ENCODE results near the gene ADSS1.
A peak's percentile ranks its signal among the peaks of the same experiment; 100 is the strongest.
"Not testable (repeated sequence)": the region's sequence is repeated elsewhere in the genome, so short reads cannot be mapped to it uniquely, and the experiment has no call there.

ADSS1 gene

DNA sequence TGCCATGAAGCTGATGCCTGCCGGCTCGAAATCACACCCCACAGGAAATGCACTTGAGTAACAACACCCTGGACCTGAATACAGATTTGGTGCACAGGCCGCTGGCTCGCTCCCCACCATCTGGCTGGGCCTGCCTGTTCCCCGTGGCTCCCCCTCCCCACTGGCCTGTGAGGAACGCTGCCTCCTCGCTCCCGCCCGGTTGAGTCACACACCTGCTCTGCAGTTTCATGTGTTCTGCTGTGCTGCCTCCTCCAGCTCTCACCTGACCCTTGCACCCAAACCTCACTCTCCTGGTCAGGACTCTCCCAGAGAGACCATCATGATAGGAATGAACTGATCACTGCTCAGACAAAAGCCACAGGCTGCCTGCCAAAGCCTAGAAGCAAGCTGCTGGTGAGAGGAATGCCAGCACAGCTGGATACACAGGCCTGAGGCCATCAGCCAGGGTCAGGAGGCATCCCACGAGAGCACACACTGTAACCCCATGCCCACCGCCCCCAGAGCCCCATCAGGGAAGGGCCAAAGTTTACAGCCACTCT lies 25.2 kb downstream of the ADSS1 start:
- no peak for DNase-seq (ENCODE audit: low read depth in 2 of 2)

DNA sequence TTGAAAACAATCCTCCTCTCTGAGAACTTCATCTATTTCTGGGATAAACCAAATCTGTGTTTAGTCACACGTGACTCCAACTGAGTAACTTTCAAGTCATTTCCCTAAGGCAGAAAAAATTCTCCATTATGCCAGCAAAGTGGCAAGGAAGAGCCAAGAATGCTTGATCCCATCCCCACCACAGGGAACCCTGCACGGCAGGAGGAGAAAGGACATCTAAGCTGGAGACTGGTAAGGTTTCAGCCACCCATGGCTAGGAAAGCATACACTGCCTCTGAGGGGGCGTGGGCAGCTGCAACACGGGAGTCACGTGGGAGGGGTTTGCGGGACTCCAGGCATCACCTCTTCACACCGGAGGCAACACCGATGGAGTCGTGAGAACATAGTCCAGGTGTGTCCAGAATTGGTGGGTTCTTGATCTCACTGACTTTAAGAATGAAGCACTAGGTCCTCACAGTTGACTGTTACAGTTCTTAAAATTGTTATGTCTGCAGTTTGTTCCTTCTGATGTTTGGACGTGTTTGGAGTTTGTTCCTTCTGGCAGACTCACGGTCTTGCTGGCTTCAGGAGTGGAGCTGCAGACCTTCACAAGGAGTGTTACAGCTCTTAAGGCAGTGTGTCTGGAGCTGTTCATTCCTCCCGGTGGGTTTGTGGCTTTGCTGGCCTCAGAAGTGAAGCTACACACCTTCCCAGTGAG lies 26.2 kb downstream of the ADSS1 start:
- no peak for DNase-seq (ENCODE audit: low read depth in 2 of 2)

DNA sequence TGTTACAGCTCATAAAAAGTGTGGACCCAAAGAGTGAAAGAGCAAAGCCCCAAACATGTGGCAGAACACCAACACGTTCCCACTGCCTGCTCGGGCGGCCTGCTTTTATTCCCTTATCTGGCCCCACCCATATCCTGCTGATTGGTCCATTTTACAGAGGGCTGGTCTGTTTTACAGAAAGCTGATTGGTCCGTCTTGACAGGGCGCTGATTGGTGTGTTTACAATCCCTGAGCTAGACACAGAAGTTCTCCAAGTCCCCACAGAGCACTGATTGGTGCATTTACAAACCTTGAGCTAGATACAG lies 26.7 kb downstream of the ADSS1 start:
- DNase-seq (ENCODE audit: low read depth in 2 of 2), result not testable (repeated sequence)

DNA sequence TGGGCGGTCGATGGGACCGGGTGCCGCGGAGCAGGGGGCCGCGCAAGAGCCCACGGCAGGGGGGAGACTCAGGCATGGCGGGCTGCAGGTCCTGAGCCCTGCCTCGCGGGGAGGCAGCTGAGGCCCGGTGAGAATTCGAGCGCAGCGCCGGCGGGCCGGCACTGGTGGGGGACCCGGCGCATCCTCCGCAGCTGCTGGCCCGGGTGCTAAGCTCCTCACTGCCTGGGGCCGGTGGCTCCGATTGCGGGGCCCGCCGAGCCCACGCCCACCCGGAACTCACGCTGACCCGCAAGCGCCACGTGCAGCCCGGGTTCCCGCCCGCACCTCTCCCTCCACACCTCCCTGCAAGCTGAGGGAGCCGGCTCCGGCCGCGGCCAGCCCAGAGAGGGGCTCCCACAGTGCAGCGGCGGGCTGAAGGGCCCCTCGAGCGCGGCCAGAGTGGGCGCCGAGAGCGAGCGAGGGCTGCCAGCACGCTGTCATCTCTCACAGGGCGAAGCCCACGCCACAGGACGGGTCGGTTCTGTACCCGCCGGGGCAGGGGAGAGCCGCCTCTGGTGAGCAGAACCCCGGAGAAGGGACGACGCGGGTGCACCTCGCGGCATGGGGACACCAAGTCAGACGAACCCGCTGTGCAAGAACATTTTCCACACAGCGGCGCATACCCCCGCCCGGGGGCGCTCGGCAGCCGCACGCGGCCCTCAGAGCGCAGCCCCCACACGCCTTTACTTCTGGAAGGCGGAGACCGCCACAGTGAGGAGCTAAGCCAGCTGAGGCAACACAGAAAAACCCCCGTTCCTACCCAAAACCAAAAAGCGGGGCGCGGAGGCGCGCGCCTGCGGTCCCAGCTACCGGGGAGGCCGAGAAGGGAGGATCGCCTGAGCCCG lies 27.8 kb downstream of the ADSS1 start:
- DNase-seq (ENCODE audit: low read depth in 2 of 2), result no peak

DNA sequence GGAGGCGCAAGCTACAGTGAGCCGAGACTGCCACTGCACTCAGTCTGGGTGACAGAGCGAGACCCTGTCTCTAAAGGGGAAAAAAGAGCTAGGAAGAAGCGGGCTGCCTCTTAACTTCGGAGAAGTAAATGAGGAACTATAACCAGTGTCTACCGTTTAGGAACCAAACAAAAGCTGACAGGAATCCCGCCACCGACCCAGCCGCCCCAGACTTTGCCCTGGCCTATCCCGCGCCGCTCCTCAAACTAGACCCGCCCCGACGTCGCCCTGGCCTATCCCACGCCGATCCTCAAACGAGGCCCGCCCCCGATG lies 28.4 kb downstream of the ADSS1 start:
- no peak for DNase-seq (ENCODE audit: low read depth in 2 of 2)

DNA sequence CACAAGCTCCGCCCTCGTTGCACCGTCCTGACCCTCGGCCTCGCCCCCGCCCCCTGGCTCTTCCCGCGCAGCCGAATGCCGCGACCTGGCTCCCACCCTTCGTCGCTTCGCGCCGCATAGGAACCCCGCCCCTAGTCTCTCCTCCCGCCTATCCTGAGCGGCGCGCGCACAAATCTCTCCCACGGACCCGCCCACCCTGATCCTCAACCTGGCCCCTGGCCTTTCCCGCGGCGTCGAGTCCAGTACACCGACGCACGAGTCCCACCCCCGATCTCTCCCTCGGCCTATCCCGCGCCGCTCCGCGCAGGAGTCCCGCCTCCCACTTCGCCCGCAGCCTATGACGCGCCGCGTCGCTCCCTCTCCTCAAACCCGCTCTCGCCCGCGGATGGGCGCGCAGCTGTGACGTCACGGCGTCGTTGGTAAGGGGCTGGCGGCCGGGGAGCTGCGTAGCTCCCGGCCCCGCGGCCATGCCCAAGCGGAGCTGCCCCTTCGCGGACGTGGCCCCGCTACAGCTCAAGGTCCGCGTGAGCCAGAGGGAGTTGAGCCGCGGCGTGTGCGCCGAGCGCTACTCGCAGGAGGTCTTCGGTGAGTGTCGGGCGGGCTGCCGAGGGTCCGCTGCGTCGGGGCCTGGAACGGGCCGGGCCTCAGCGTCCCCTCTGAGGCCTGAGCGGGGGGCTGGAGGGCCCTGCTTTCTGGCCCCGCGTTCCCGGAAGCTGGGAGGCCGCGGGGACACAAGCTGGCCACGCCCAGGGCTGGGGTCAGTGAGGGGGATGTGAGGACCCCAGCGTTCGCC lies 28.9 kb downstream of the ADSS1 start, which contains the start of gene SIVA1:
TSS of gene SIVA1 (plus strand) at position 413 of the 793 bp plus-strand sequence. CDS start at position 468, 55 bp downstream.
- DNase-seq (ENCODE audit: low read depth in 2 of 2), result peak; percentile 99 to 100

DNA sequence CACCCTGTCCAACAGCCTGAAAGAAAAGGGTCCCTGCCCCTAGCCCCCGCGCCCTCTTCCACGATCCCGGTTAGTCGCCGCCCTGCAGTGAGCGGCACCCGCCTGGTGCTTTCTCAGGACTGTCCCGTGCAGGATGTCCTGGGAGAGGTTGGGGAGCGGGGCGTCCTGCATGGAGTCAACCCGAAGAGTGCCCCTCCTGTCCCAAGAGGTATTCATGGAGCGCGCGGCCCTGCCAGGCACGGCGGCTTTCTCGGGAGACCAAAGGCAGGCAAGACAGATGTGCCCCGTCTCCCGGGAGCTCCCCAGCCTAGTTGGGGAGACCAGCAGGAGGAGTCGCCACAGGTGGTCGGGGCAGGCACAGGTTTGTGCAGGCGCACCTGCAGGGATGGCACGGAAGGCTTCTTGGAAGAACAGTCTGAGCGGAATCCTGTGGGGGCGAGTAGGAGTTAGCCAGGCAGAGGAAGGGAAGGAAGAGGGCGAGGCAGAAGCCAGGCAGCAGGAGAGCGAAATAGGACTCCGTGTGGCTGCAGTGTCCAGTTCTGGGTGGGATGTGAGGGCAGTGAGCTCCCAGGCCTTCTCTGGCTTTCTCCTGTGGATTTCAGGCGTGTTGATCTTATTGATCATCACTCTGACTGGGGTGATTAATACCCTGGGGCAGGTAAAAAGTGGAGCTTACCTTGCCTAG lies 29.6 kb downstream of the ADSS1 start:
- no peak for DNase-seq (ENCODE audit: low read depth in 2 of 2)

DNA sequence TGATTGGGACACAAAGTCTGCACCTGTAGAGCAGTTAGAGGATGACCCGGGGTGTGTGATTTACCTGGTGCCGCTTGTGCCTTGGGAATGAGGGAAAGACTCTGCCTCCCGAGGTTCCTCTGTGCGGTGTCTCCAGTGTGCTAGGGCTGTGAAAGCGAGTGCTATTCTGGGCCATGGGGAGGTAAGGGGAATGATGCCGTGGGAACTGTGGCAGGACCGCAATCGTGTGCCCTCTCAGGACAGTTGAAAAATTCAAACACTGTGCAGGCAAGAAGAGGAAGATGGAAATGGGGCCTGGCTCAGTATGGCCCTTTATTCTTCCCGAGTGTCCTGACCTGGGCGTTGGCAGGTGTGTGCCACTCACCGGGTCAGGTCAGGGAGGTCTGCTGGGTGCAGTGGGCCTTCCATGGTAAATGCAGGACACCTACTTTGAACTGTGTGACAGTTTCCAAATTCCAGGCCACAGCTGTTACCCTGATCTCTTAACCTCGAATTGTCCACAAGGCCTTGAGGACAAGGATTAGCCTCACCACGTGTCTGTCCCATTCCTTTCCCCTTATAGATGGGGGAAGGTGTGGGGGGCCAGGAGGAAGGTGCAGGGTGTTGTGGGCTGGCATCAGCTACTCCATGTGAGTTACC lies 30.3 kb downstream of the ADSS1 start:
- no peak for DNase-seq (ENCODE audit: low read depth in 2 of 2)

DNA sequence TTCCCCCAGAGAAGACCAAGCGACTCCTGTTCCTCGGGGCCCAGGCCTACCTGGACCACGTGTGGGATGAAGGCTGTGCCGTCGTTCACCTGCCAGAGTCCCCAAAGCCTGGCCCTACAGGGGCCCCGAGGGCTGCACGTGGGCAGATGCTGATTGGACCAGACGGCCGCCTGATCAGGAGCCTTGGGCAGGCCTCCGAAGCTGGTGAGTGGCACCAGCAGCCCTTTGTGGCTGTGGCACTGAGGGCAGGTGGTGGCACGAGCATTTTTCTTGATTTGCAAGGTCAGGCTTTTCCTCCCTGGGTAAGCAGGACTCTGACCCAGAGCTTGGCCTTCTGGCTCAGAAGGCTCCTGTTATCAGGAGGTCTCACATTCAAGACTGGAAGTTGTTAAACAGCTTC lies 31.6 kb downstream of the ADSS1 start:
- DNase-seq (ENCODE audit: low read depth in 2 of 2), result no peak

DNA sequence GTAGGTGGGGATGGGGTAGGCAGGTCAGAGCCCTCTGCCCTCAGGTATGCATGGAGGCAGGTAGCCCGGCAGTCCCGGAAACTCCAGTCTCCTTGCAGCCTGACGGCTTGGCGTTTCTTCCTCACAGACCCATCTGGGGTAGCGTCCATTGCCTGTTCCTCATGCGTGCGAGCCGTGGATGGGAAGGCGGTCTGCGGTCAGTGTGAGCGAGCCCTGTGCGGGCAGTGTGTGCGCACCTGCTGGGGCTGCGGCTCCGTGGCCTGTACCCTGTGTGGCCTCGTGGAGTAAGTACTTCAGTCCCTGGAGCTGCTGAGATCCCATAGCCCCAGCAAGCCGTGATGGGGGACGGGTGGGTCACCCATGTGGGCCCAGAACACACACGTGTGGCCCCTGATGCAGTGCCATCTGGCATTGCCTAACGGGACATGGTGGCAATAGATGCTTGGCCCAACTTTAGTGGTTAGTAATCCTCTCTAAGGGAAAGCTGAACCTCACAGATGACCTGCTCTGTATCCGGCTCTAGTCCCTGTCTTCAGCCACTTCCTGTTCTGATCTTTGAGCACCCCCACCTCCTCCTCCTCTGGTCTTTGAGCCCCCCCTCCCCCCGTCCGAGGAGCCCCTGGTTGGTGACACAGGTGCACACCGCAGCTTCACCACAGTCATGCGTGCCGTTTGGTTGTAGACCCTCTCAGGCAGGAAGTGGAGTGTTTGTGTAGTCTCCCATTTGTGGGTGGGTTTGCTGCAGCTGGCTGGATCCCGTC lies 32.6 kb downstream of the ADSS1 start:
- no peak for DNase-seq (ENCODE audit: low read depth in 2 of 2)

DNA sequence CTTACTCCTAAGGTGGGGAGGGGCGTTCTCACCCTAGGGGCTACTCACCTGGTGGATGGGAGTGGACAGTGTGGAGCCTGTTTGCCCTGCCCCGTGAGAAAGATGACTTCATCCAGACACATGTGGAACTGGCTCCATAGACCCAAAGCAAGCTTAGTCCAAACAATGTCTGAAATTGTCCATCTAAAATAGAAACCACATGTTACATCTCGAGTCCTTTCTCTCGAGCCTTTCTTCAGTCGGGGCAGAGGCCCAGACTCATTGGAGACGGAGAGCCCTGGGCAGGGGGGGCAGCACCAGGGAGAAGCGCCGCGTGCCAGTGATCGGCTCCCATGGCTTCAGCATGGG lies 33.2 kb downstream of the ADSS1 start:
- no peak for DNase-seq (ENCODE audit: low read depth in 2 of 2)

DNA sequence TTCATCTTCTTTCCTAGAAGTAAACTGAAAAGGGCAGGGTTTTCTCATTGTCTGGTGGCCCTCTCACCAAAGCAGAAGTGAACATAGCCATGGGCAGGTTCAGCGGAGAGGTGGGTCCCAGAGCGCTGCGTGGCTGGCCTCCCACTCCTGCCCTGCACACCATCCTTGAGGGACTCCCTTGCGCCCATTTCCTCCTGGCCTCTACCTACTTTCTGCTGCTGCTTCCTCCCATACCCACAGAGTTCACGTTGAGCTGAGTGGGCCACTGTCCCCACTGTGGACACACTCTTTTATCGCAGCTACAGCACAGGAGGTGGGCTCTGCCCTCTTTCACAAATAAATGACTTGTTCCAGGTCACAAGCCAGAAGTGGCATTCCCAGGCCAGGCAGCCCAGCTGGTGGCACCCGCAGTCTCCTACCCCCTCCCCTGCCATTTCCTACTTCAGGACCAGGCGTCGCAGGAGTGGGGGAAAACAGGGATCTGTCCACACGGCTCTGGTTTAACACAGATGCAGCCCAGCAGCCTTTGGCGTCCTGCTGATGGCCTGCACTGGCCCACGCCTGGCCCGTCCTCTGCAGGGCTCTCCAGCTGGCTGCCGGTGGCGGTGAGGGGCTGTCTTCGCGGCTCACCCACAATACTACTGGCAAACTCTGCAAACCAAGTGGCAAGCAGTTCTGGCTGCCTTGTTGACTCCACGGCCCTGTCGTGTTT lies 33.8 kb downstream of the ADSS1 start:
- DNase-seq (ENCODE audit: low read depth in 2 of 2), result no peak

DNA sequence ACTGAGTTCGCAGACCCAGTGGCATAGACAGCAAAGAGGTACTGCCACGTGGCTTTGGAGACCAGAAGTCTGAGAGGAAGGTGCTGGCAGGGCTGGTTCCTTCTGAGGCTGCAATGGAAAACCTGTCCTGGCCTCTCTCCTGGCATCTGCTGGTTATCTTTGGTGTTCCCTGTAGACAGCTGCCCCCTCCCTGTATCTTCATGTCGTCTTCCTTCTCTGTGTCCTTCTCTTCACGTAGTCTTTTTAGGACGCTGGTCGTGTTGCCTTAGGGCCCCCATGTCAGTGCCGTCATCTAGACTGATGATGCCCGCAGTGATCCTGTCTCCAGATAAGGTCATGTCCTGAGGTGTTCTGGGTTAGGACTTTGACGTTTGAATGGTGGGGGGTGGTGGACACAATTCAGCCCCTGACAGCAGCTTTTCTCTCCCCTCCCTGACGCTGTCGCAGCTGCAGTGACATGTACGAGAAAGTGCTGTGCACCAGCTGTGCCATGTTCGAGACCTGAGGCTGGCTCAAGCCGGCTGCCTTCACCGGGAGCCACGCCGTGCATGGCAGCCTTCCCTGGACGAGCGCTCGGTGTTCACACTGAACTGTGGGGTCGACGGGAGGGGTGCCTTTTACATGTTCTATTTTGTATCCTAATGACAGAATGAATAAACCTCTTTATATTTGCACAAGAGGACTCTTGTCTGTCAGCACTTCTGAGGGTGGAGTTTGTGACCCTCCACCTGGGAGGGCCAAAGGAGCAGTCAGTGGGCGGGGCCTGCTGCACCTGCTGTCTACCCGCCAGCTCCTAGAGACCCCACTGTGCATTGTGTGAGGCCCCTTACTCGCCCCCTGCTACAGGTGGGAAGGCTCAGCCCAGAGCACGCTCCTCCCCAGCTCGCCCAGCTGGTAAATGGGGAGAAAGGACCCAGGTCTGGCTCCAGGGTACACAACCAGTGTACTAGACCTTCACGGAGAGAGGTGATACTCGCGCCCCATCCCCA lies 35.2 kb downstream of the ADSS1 start:
- DNase-seq (ENCODE audit: low read depth in 2 of 2), result no peak

DNA sequence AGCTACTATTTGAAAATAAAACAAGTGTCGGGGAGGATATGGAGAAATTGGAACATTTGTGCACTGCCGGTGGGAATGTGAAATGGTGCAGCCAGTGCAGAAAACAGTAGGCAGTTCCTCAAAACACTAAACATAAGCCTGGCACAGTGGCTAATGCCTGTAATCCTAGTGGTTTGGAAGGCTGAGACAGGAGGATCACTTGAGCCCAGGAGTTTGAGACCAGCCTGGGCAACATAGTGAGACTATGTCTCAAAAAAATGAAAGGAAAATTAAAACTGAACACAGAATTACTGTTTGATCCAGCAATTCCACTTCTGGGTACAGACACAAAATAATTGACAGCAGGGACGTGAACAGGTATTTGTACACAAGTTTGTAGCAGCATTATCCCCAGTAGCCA lies 41.5 kb downstream of the ADSS1 start:
- DNase-seq (ENCODE audit: low read depth in 2 of 2), result no peak

DNA sequence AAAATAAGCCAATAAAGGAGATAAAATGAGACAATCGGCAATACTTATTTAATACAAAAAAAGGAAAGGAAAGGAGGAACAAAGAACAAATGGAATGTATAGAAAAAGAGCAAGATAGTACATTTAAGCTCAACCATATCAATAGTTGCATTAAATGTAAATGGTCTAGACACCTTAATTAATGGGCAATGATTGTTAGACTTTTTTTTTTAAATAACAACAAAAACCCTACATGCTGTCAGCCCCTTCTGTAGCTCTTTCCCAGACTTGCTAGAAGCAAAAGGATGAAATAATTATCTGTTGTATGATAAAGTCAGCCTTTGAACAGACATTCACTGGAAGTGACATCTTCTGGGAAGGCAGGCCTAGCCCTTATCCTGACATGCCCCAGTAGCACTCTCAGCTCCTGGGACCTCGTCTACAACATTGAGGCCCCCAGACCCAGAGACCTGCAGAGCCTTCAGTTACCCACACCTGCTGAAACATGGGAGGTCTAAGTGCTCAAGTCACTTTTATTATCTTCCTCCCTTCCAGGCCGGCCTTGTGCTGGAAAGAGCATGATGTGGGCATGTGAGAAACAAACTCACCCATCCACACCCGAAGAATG lies 42.3 kb downstream of the ADSS1 start:
- DNase-seq (ENCODE audit: low read depth in 2 of 2), result no peak

DNA sequence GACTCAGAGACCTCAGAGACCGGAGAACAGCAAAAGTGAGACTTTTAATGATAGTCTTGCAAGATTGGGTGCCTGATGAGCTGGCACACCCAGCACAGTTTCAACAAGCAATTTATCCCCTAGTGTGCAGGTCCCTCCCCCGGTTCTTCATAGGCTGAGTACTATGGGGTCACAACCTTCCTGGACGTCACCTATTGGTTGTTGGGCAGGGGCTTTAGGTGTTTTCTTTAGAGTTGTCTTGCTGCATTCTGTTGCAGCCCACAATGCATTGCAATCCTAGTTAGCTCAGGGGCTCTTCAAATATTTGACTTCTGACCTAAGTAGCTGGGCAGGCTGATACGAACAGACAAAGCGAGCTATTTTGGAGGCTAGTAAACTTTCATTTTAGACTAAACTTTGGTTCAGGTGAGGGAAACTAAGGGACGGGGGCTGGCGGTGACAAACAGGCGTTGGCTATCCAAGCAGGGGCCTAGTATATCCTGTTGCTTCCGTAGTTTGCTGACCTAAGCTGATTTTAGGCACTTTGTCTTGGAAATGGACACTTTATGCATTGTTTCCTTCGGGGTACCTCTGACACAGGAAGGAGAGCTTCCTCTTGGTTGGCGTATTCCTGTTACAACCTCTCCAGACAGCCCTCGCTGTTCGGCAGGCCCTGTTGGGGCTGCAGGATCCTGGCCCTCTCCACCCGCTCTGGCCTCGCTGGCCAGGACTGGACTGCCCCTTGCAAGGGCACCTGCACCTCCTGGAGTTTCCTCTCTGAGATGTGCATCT lies 43.0 kb downstream of the ADSS1 start:
- no peak for DNase-seq (ENCODE audit: low read depth in 2 of 2)

DNA sequence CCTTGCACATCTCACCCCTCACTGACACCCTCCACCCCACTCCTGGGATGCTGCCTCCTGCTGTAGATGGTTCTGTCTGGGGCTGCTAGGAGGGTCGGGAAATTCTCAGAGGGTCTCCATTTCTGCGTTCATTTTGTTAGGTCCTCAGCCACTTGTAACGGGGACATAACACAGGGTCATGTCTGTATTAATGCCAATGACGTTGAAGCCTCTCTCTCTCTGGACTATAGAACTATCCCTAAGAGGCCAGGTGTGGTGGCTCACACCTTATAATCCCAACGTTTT lies 43.5 kb downstream of the ADSS1 start:
- no peak for DNase-seq (ENCODE audit: low read depth in 2 of 2)

All from activated CD4-positive, alpha-beta T cell treated with anti-CD3 and anti-CD28 coated beads for 24 hours (primary cell).